GM19043 (cell line): ENCODE measurements around the gene SLC38A5.
"Not testable (repeated sequence)": the region's sequence is repeated elsewhere in the genome, so short reads cannot be mapped to it uniquely, and the experiment has no call there.

Experiments used
- ATAC-seq: cut with Tn5 transposase; IDR thresholded peaks from one replicate; pipeline ENCODE4 v1.9.1; 2021; ENCODE audit warnings: low read depth; ENCODE audit not compliant: unreplicated experiment

The SLC38A5 gene

DNA sequence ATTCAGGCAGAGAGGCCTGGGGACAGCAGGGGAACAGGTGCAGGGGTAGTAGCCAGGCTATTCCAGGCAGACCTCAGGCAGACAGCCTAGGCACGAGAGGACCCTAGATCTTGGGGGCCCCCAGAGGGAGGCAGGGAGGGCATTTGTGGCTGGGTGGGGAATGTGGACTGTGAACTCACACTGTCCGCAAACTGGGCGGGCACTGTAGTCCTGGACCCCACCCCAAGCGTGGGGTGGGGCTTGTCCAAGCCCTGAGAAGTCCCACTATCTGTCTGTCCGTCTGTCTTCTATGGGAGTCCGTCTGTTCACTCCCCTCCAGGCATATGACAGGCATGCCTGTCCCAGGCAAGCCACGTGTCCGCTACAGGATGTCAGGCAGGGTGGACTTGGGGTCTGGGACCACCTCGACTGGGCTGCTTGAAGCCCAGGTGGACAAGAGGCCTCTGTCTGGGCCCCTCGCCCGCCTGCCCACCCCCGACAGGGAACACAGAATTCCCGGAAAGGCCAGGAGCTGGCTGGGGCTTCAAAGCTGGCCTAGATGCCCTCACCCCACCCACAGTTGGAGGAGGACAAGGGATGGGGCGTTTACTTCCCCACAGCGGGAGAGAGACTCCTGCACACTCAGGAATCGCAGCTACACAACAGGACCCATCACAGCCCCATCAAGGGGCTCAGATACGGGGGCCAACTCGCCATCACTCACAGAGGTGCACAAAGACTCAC lies at the start of gene SLC38A5:
Gene SLC38A5 (minus strand): TSS at position 151 of the 723 bp plus-strand sequence. CDS start 2,336 bp downstream, outside the sequence.
- ATAC-seq: no peak

DNA sequence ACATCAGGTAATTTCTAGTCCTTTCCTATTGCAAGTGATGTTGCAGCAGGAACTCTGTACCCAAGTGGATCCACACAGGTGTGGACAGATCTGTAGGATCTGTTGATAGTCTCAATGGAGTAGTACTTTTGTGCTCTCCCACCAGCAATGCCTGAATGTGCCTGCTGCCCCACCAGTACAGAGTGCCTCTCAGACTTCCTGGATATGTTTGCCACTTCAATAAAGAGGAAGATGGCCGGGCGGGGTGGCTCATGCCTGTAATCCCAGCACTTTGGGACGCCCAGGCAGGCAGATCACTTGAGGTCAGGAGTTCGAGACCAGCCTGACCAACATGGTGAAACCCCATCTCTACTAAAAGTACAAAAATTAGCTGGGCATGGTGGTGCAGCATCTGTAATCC lies 49.4 kb upstream of the SLC38A5 start:
- ATAC-seq: not testable (repeated sequence)

- ATAC-seq: no peak
Observed at GRCh38 chrX:48516987-48517386, 46.9 kb upstream of the SLC38A5 start.

GRCh38 chrX:48516285-48516684 lies 46.2 kb upstream of the SLC38A5 start:
- no peak for ATAC-seq

- ATAC-seq: no peak
Observed at GRCh38 chrX:48515842-48516241, 45.8 kb upstream of the SLC38A5 start.

DNA sequence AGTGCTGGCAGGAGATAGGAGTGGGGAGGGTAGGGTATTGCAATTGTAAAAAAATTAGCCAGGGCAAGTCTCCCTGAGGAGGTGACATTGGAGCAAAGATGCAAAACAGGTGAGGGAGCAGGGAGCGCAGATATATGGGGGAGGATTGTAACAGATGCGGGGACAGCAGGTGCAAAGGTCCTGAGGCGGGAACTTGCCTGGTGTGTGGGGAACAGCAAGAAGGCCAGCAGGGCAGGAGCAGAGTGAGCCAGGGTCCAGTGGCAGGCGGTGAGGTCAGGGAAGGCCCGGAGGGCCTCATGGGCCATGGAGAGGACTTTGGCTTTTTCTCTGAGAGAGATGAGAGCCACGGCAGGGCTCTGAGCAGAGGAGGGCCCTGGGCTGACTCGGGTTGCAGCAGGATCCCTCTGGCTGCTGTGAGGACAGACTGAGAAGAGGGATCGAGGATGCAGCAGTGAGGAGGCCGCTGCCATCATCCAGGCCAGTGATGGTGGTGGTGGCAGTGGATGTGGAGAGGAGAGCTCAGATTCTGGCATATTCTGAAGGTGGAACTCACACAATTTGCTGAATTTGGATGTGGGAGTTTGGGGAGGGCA lies 44.9 kb upstream of the SLC38A5 start:
- no peak for ATAC-seq

DNA sequence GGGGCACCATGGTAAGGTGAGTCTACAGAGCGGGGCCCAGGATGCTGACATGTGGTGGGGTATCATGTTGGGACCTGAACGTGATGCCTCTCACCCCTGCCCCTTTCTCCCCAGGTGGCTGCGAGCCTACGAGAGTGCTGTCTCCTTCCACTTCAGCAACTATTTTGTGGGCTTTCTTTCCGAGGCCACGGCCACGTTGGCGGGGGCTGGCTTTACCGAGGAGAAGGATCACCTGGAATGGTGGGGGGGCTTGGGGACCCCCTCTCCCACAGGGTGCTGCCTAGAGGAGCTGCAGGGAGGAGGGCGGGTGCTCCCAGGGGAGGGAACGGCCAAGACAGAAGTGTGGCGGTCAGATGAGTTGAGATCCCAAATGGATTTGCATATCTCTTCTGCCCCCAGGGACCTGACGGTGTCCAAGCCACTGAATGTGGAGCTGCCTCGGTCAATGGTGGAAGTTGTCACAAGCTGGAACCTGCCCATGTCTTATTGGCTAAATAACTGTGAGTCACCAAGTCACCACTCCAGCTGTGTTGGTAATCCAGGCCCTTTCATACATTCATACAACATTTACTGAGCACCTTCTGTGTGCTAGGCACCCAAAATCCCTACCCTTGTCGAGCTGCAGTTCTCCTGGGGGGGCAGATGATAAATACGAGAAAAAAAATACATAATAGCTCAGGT lies 44.2 kb upstream of the SLC38A5 start:
- ATAC-seq: no peak

DNA sequence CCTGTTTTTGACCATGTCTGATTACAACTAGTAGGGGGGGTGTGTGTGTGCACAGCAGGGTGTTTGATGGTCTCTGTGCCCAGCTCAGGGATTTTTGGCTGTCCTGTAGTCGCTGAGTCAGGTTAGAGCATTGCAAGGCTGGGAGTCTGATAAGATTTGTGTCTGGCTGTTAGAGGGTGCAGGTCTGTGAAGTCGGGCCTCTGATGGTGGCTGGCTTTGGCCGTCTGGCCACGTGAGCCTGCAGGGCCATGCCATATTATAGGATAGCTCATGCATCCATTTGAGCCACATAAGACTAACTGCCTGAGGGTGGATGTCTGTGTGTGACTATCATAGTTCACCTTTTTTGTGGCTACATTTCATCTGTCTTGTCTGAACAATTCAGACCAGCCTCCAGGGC lies 43.6 kb upstream of the SLC38A5 start:
- no peak for ATAC-seq

DNA sequence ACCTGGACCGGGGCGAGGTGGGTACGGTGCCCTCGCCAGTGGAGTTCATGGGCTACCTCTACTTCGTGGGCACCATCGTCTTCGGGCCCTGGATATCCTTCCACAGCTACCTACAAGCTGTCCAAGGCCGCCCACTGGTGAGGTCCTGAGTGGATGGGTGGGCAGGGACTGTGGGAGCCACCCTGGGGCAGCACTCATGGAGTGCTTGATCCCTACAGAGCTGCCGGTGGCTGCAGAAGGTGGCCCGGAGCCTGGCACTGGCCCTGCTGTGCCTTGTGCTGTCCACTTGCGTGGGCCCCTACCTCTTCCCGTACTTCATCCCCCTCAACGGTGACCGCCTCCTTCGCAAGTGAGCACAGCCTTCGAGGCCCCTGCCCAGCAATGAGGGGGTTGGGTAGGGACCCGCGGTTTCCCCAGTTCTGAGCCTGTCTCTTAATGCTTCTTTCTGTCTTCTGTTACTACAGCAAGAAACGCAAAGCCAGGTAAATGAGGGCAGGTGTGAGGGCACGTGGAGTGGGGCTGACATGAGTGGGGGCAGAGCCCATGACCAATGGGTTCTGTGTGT lies 42.4 kb upstream of the SLC38A5 start:
- no peak for ATAC-seq

GRCh38 chrX:48511560-48511959 lies 41.5 kb upstream of the SLC38A5 start:
- no peak for ATAC-seq

DNA sequence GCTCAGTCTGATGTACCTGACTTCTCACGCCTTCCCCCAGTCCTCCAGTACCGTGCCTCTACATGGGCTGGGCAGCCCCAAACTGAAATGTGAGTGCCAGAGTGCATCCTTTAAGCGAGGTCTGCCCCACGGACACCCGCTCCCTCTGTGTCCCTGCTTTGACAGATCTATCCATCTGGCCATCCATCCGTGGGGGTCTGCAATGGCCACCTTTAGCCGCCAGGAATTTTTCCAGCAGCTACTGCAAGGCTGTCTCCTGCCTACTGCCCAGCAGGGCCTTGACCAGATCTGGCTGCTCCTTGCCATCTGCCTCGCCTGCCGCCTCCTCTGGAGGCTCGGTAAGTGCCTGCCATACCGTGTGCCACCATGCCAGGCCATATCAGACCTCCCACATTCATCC lies 39.6 kb upstream of the SLC38A5 start:
- no peak for ATAC-seq

GRCh38 chrX:48509245-48509590 lies 39.2 kb upstream of the SLC38A5 start:
- ATAC-seq: no peak

DNA sequence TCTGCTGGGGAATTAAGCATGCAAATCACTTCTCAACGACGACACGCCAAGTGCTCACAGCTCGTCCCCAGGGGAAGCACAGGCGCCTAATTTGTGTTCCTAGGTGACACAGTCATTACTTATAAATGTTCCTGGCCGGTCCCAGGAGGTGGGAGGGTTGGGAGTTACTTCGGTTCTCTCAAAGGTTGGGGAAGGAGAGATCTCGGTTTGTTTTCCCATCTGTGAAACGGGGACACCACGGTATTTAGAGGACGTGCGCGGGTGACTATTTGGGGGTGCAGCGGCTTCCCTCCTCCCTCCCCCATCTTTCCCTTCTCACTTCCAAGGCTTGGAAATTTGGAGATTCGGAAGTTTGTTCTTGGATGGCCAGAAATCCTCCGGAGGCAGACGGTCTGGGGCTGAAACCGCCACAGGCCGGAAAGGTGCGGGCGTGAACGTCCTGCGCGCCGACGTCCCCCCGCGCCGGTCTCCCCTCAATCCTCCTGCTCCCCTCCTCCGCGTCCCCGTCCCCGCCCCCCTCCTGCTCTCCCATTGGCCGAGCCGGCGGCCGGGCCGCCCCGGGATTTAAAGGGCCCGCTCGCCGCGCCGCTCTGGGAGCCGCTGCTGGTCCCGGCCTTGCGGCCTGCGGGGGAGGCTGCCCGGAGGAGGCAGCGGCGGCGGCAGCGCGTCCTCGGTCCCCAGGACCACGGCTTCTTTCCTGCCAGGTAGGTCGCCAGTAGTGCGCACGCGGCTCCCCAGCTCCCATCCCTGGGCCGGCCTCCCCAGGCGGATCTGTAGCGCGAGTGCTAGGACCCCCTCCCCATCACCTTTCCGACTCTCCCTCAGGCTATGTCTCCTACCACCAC lies 38.6 kb upstream of the SLC38A5 start, which contains the start of gene PORCN:
Gene PORCN (plus strand): TSS at position 593 of the 845 bp plus-strand sequence. CDS start 829 bp downstream, outside the sequence.
- ATAC-seq: peak; percentile 76

DNA sequence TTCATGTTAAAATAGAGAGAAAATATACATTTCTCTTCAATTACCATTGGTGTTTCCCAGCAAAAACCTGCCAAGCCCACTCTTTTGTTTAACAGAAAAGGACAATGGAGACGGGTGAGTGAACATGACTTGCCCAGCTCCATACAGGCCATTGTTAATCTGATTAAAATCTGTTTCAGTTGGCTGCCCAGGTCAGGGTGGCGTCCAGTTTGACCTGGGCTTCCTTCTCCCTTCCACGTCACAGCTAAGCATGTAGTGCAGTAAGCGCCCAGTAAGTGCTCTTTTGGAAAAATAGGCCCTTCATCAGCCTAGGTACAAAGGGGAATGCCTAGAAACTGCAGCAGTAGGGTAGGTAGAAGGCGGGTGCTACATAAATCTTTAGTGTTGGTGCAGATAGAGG lies 37.2 kb upstream of the SLC38A5 start:
- no peak for ATAC-seq

GRCh38 chrX:48505481-48505880 lies 35.4 kb upstream of the SLC38A5 start:
- no peak for ATAC-seq

GRCh38 chrX:48504261-48504660 lies 34.2 kb upstream of the SLC38A5 start:
- no peak for ATAC-seq

DNA sequence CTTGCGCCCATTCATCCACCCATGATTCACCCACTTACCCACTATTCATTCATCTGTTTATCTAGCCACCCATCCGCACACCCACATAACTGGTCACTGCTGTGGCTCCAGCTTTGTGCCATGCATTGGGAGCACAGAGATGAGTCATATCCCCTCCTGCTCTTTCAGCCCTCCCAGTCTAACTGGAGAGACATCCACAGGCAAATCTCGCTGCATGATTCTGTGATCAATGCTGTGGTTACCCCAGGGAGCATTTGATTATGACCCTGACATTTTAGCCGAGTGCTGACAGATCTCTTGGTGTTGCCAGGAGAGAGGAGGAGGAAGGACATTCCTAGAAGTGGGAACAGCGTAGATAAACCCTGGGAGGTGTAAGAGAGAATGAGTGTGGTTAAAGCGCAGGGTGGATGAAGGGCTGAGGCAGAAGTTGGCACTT lies 28.3 kb upstream of the SLC38A5 start:
- no peak for ATAC-seq

DNA sequence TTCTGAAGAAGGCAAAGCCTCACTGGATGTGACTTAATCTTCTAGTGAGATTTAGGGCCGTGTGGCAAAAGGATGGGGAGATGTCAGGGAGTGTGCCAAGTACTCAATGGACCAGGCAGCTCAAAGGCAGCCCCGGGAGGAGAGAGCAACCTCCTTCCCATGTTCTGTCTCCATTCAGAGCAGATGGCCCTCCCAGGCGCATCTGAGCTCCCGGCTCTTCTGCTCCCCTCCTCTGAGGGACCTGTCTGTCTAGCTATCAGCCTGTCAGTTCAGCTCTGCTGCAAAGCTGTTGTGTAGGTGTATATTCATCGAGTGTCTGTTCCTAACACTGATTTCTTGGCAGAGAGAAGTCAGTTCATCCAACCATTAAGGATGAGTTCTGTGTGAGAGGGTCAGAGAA lies 27.8 kb upstream of the SLC38A5 start:
- no peak for ATAC-seq

DNA sequence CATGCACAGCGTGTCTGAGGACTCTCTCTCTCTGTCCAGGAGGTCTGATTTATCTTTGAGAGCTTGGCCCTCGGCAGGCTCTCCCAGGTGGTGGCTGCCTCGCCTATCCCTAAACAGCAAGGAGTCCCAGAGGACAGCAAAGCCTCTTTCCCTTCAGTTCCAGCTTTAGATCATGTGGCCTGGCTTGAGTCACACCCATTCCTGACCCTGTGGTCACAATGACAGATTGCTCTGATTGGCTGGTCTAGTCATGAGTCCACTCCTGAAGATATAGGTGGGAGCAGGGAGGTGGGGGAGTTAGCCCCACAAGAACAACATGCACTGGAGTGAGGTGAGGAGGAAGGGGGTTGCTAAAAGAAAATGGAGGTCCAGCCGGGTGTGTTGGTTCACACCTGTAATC lies 26.6 kb upstream of the SLC38A5 start:
- ATAC-seq: no peak

- ATAC-seq: no peak
Observed at GRCh38 chrX:48493890-48494364, 23.9 kb upstream of the SLC38A5 start.
